ENCODE results near the gene RAD50. TPM values are rescaled to one million over a fixed set of nuclear protein-coding genes. Genes with fewer than 3 reads are reported as not detected.
"Not testable (repeated sequence)": the region's sequence is repeated elsewhere in the genome, so short reads cannot be mapped to it uniquely, and the experiment has no call there.

The RAD50 gene
- total RNA-seq, 2 donors from 2014 or later = 20.2 to 37.0 TPM

DNA sequence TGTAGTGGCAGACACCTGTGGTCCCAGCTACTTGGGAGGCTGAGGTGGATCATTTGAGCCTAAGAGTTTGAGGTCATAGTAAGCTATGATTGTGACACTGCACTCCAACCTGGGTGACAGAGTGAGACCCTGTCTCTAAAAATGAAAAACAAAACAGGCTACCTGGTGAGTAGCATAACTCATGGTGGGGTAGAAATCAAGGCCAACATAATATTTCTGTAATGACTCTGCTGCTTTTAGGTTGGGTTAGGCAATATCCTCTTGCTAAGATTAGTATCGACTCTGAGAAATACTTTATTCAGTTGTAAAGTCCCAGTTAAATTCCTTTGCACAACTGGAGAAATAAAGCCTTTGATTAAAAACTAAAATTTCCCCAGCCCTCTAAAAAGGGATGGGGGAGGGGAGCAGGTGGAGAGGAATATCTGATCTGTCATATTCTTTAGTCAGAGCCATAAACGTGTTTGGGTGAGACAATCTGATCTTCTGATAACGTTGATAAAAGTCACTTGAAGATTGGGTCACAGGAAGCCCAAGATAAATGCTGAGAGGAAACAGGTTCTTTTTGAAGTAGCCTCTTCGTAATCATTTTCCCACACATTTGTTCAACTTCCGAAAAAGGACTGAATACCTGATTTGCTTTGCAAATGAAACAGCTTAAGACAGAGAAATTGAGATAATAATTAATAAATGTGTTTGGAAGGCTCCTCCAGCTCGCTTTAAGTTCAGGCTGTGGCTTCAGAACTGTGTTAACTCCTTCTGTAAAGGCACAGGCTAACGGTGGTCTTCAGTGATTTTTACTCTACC is 132.0 kb downstream of the RAD50 start:
- no peaks in the 10 kb centered on the region for H3K27me3 ChIP-seq (replicated peaks; ENCODE audit: insufficient read depth)
- H3K4me3 ChIP-seq = no peak overlapping the region
- H3K9me3 ChIP-seq = no peaks in the 10 kb centered on the region
- WGBS = 52% methylated on average over 7 of the region's 7 CpGs
- no peak for DNase-seq (ENCODE audit: low spot score)
- H3K4me1 ChIP-seq (replicated peaks) = no peaks in the 10 kb centered on the region
- TF ChIP-seq POLR2AphosphoS5 (IDR thresholded peaks at IDR 0.05) (no peak), POLR2A (IDR thresholded peaks at IDR 0.05) (no peak), CTCF (IDR thresholded peaks at IDR 0.05) (no peak)
- H3K27ac ChIP-seq = no peak overlapping the region
- H3K36me3 ChIP-seq = no peaks in the 10 kb centered on the region
- intact Hi-C loops (cut with DNase I) = no loop called here

- intact Hi-C loops (cut with DNase I) = no loop called here
- WGBS = 48% methylated on average over 7 of the region's 7 CpGs
- DNase-seq (ENCODE audit: low spot score) = no peak
Observed at GRCh38 chr5:132689513-132689912, 132.7 kb downstream of the RAD50 start.

GRCh38 chr5:132690156-132690555 is 133.4 kb downstream of the RAD50 start:
- H3K4me1 ChIP-seq (replicated peaks) = no peaks in the 10 kb centered on the region
- no peak overlapping the region for H3K4me3 ChIP-seq
- DNase-seq (ENCODE audit: low spot score) = no peak
- H3K9me3 ChIP-seq = no peaks in the 10 kb centered on the region
- intact Hi-C loops (cut with DNase I) = no loop called here
- H3K36me3 ChIP-seq = no peaks in the 10 kb centered on the region
- H3K27me3 ChIP-seq (replicated peaks; ENCODE audit: insufficient read depth) = no peaks in the 10 kb centered on the region
- WGBS = 98% methylated on average over 3 of the region's 3 CpGs
- no peak for TF ChIP-seq POLR2A (IDR thresholded peaks at IDR 0.05)
- TF ChIP-seq POLR2AphosphoS5 (IDR thresholded peaks at IDR 0.05) = no peak
- TF ChIP-seq CTCF (IDR thresholded peaks at IDR 0.05) = no peak
- no peak overlapping the region for H3K27ac ChIP-seq

More at GRCh38 chr5:132689513-132689912, 132.7 kb downstream of the RAD50 start:
- no peak overlapping the region for H3K4me3 ChIP-seq
- H3K27me3 ChIP-seq (replicated peaks; ENCODE audit: insufficient read depth) = no peaks in the 10 kb centered on the region
- TF ChIP-seq POLR2A (IDR thresholded peaks at IDR 0.05) (no peak), CTCF (IDR thresholded peaks at IDR 0.05) (no peak), POLR2AphosphoS5 (IDR thresholded peaks at IDR 0.05) (no peak)
- H3K27ac ChIP-seq = no peak overlapping the region
- no peaks in the 10 kb centered on the region for H3K36me3 ChIP-seq
- no peaks in the 10 kb centered on the region for H3K4me1 ChIP-seq (replicated peaks)
- no peaks in the 10 kb centered on the region for H3K9me3 ChIP-seq

DNA sequence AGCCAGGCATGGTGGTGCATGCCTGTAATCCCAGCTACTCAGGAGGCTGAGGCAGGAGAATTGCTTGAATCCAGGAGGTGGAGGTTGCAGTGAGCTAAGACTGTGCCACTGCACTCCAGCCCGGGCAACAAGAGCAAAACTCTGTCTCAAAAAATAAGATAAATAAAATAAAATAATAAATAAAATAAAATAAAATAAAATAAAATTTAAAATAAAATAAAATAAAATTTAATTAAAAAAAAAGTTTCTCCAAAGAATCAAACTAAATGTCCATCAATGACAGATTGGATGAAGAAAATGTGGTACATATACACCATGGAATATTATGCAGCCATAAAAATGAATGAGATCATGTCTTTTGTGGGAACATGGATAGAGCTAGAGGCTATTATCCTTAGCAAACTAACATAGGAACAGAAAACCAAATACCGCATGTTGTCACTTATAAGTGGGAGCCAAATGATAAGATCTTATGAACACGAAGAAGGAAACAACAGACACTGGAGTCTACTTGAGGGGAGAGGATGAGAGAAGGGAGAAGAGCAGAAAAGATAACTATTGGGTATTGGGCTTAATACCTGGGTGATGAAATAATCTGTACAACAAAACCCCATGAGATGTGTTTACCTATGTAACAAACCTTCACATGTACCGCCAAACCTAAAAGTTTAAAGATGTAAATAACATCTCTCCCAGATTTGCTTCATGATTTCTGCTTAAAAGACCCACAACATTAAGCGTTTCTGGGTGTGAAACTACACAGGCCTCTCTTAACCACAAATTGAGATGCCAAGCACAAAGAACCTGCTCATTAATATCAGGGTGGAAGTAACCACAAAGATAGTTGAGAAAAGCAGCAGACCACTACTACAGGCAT is 135.2 kb downstream of the RAD50 start:
- H3K4me1 ChIP-seq (replicated peaks); H3K4me3 ChIP-seq; DNase-seq (ENCODE audit: low spot score); H3K36me3 ChIP-seq; H3K27me3 ChIP-seq (replicated peaks; ENCODE audit: insufficient read depth); H3K27ac ChIP-seq; intact Hi-C loops (cut with DNase I); H3K9me3 ChIP-seq: not testable (repeated sequence)
- WGBS = 80% methylated on average over 5 of the region's 5 CpGs

- DNase-seq (ENCODE audit: low spot score) = no peak
- no peaks in the 10 kb centered on the region for H3K9me3 ChIP-seq
- H3K4me1 ChIP-seq (replicated peaks) = no peaks in the 10 kb centered on the region
- no peaks in the 10 kb centered on the region for H3K27me3 ChIP-seq (replicated peaks; ENCODE audit: insufficient read depth)
- H3K36me3 ChIP-seq = no peaks in the 10 kb centered on the region
- H3K4me3 ChIP-seq = no peak overlapping the region
- intact Hi-C loops (cut with DNase I) = no loop called here
- H3K27ac ChIP-seq = no peak overlapping the region
- no peak for TF ChIP-seq CTCF (IDR thresholded peaks at IDR 0.05)
- no peak for TF ChIP-seq POLR2AphosphoS5 (IDR thresholded peaks at IDR 0.05)
- TF ChIP-seq POLR2A (IDR thresholded peaks at IDR 0.05) = no peak
Observed at GRCh38 chr5:132692632-132692967, 135.8 kb downstream of the RAD50 start.

Other genes starting within 250 kb of the RAD50 start
- gene SLC22A5, start 187.3 kb upstream of the RAD50 start, total RNA-seq = 10 to 100 TPM; 26.2 to 37.5 TPM
- gene IRF1, start 66.2 kb upstream of the RAD50 start, total RNA-seq = 10 to 100 TPM; 42.2 to 47.0 TPM
- gene IL5, start 13.5 kb upstream of the RAD50 start, total RNA-seq = not detected
- 1 to 10 TPM in 1 of 2 donors, not detected in 1; 2.3 TPM for gene IL13, start 101.2 kb downstream of the RAD50 start, total RNA-seq
- not detected for gene IL4, start 117.0 kb downstream of the RAD50 start, total RNA-seq
- 10 to 100 TPM in 1 of 2 donors, 1 to 10 TPM in 1; 5.9 to 14.0 TPM for gene KIF3A, start 180.6 kb downstream of the RAD50 start, total RNA-seq
- gene CCNI2, start 190.4 kb downstream of the RAD50 start, total RNA-seq = 1 to 10 TPM in 1 of 2 donors, not detected in 1; 5.9 TPM
- 10 to 100 TPM; 27.7 to 38.5 TPM for gene SEPTIN8, start 220.3 kb downstream of the RAD50 start, total RNA-seq